HEK293 (cell line): ENCODE results near the gene CAPN8.

Experiments used
- ZNF558 ChIP-seq: fragments of 450-650 bp; formaldehyde crosslinking; IDR thresholded peaks from 2 replicates; pipeline ENCODE4 v1.5.1; 2016; ENCODE audit warnings: missing biosample characterization, missing genetic modification characterization
- ZNF571 ChIP-seq: fragments of 450-650 bp; formaldehyde crosslinking; IDR thresholded peaks from 2 replicates; pipeline ENCODE4 v1.5.0; 2017; ENCODE audit warnings: missing biosample characterization, missing genetic modification characterization

DNA sequence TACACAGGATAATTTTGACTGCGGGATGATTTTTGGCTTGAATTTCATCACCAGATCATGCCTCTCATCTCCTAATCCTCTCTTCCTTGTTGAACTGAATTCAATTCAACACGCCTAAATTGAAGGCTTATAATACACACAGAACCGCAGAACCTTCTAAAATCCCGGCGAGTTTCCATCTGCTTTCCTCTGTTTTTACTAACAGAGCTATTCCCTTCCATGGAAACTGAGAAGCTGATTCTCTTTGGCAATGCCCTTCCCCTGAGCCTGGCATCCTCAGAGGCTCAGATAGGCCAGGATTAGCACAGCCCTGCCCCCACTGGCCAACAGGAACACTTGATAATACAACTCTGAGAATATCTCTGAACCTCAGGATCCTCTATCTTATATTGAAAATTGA is 130.2 kb downstream of the CAPN8 start:
- TF ChIP-seq ZNF571 (tag by site-specific recombination): no peak
- no peak for TF ChIP-seq ZNF558
